Epidermal melanocyte (primary cell): Measurements from ENCODE around the gene SLC38A8.

Experiments used
- DNase-seq: peaks from one replicate; pipeline ENCODE4 v3.0.0; 2011; ENCODE audit warnings: low spot score; ENCODE audit not compliant: insufficient read length

The SLC38A8 gene

GRCh38 chr16:84049403-84050060 lies 6.9 kb upstream of the SLC38A8 start:
- no peak for DNase-seq

- no peak for DNase-seq
Measured at GRCh38 chr16:84048871-84049270, 6.3 kb upstream of the SLC38A8 start.

- no peak for DNase-seq
Measured at GRCh38 chr16:84048270-84048669, 5.7 kb upstream of the SLC38A8 start.

- no peak for DNase-seq
Measured at GRCh38 chr16:84047626-84048025, 5.0 kb upstream of the SLC38A8 start.

GRCh38 chr16:84047206-84047605 lies 4.6 kb upstream of the SLC38A8 start:
- DNase-seq: no peak

GRCh38 chr16:84045818-84046470 lies 3.3 kb upstream of the SLC38A8 start:
- no peak for DNase-seq

- DNase-seq: no peak
Measured at GRCh38 chr16:84045001-84045817, 2.6 kb upstream of the SLC38A8 start.

GRCh38 chr16:84044118-84044488 lies 1.5 kb upstream of the SLC38A8 start:
- no peak for DNase-seq

- DNase-seq: no peak
Measured at GRCh38 chr16:84043486-84044117, 1.0 kb upstream of the SLC38A8 start.

- DNase-seq: no peak
Measured at GRCh38 chr16:84042879-84043485, 387 bp upstream of the SLC38A8 start.

- no peak for DNase-seq
Measured at GRCh38 chr16:84041881-84042280, 714 bp downstream of the SLC38A8 start.

- peak; percentile 95 for DNase-seq
Measured at GRCh38 chr16:84040823-84041820, 1.5 kb downstream of the SLC38A8 start.

- no peak for DNase-seq
Measured at GRCh38 chr16:84040226-84040822, 2.3 kb downstream of the SLC38A8 start.

GRCh38 chr16:84039696-84040095 lies 2.9 kb downstream of the SLC38A8 start:
- DNase-seq: no peak

GRCh38 chr16:84038469-84038868 lies 4.1 kb downstream of the SLC38A8 start:
- DNase-seq: no peak

GRCh38 chr16:84036982-84037425 lies 5.6 kb downstream of the SLC38A8 start:
- no peak for DNase-seq

- DNase-seq: no peak
Measured at GRCh38 chr16:84036131-84036530, 6.5 kb downstream of the SLC38A8 start.

- no peak for DNase-seq
Measured at GRCh38 chr16:84034516-84034915, 8.1 kb downstream of the SLC38A8 start.

- no peak for DNase-seq
Measured at GRCh38 chr16:84033251-84034195, 9.1 kb downstream of the SLC38A8 start.
